Left lung (tissue), 10 donors: ENCODE data around the gene EGFR. TPM values are rescaled to one million over a fixed set of nuclear protein-coding genes. Genes with fewer than 3 reads are reported as not detected.
A peak's percentile ranks its signal among the peaks of the same experiment; 100 is the strongest.

Experiments
- ATAC-seq: fragments of 200-7000 bp; cut with Tn5 transposase; one replicate; pipeline ENCODE4 v1.9.1; 2020; ENCODE audit warnings: moderate library complexity
- DNase-seq, 4 donors: peaks; one replicate each; pipeline ENCODE4 v3.0.0-alpha.2; 2013 to 2020
- H3K27ac ChIP-seq, 2 donors: fragments of 200-600 bp; sonication (generic) in 1 of 2; one replicate each; pipeline versions ENCODE4 v1.5.0 to v1.8.0; 2020 to 2021
- H3K27me3 ChIP-seq, 2 donors: fragments of 200-600 bp; sonication (generic) in 1 of 2; one replicate each; pipeline versions ENCODE4 v1.5.0 to v1.8.0; 2020 to 2021
- H3K36me3 ChIP-seq, 2 donors: fragments of 200-600 bp; sonication (generic) in 1 of 2; one replicate each; pipeline versions ENCODE4 v1.5.0 to v1.8.0; 2020 to 2021
- H3K4me1 ChIP-seq, 2 donors: fragments of 200-600 bp; one replicate each; pipeline ENCODE4 v1.8.0; 2021
- H3K4me3 ChIP-seq, 2 donors: fragments of 200-600 bp; sonication (generic) in 1 of 2; one replicate each; pipeline versions ENCODE4 v1.5.0 to v1.8.0; 2020 to 2021; ENCODE audit warnings: mild to moderate bottlenecking in 1 of 2
- H3K9me3 ChIP-seq, 2 donors: fragments of 200-600 bp; sonication (generic) in 1 of 2; one replicate each; pipeline versions ENCODE4 v1.5.0 to v1.8.0; 2020 to 2021
- CTCF ChIP-seq, 2 donors: fragments of 200-600 bp; sonication (generic) in 1 of 2; IDR thresholded peaks; one replicate each; pipeline versions ENCODE4 v1.5.0 to v1.8.0; 2021; ENCODE audit warnings: antibody characterized with exemption in 2 of 2
- intact Hi-C, 2 donors: fragments of 100-400 bp; cut with DNase I; formaldehyde crosslinking; loops; one replicate each; pipeline versions ENCODE4 v1.11.2 to v1.14.2; 2022
- polyA plus RNA-seq, 6 donors: library from polyadenylated mRNA; unstranded; fragments of 120-200 nt; gene quantifications; one replicate each; pipeline ENCODE4 v1.2.1, GENCODE V29; 2013; ENCODE audit not compliant: insufficient read length in 6 of 6
- total RNA-seq, 2 donors: library from RNA; stranded (reverse); fragmentation: NEBNext Ultra II Directional; extraction: Animal tissue kit (Norgen Biotek cat#: 25700); gene quantifications; one replicate each; pipeline ENCODE4 v1.2.1, GENCODE V29; 2021
- donor health status: DM: no; HTN: yes; CAD: no.
- donor health status: DM: no; HTN: no; CAD: no.

The EGFR gene
- total and polyA plus RNA-seq, 8 donors, result 48.7 to 79.3 (median 54.1) TPM

- no peaks in the 10 kb centered on the region for H3K36me3 ChIP-seq
- H3K4me1 ChIP-seq, result peaks cover 4 to 19% of the 10 kb centered on the region in 2 donors
- no peak for ATAC-seq
- DNase-seq, result no peak
- no peak overlapping the region for H3K27ac ChIP-seq
- intact Hi-C loops, result no loop called here
- TF ChIP-seq CTCF (IDR thresholded peaks at IDR 0.05), result no peak
- peak overlapping the region in 1 of 2 donors; percentile 52 for H3K4me3 ChIP-seq
- H3K9me3 ChIP-seq, result no peaks in the 10 kb centered on the region
- peaks cover 0 to 53% of the 10 kb centered on the region in 2 donors for H3K27me3 ChIP-seq
Observed at GRCh38 chr7:55254242-55254595, 235.4 kb downstream of the EGFR start.

- H3K27me3 ChIP-seq, result peaks cover 0 to 53% of the 10 kb centered on the region in 2 donors
- ATAC-seq, result peak; percentile 97
- no peaks in the 10 kb centered on the region for H3K9me3 ChIP-seq
- no peak overlapping the region for H3K27ac ChIP-seq
- peaks cover 4 to 19% of the 10 kb centered on the region in 2 donors for H3K4me1 ChIP-seq
- peak overlapping the region; percentile 48 to 52 for H3K4me3 ChIP-seq
- no peaks in the 10 kb centered on the region for H3K36me3 ChIP-seq
- TF ChIP-seq CTCF (IDR thresholded peaks at IDR 0.05), result peak; percentile 93 to 96
- intact Hi-C loops, result loop anchor here in 1 of 2 donors (5.0 kb wide), 2 partner anchors 463 to 483 kb away; no protein-coding TSS in a partner anchor
- peak; percentile 81 to 94 (median 88) for DNase-seq
Observed at GRCh38 chr7:55254596-55255495, 236.0 kb downstream of the EGFR start.

- Histone ChIP-seq H3K36me3 (no peaks in the 10 kb centered on the region), H3K27ac (no peak overlapping the region), H3K9me3 (no peaks in the 10 kb centered on the region), H3K4me3 (peak overlapping the region; percentile 48 to 52), H3K4me1 (peaks cover 4 to 19% of the 10 kb centered on the region in 2 donors), H3K27me3 (peaks cover 0 to 53% of the 10 kb centered on the region in 2 donors)
- intact Hi-C loops, result loop anchor here in 1 of 2 donors (5.0 kb wide), 2 partner anchors 463 to 483 kb away; no protein-coding TSS in a partner anchor
- peak; percentile 96 for ATAC-seq
- peak; percentile 78 to 83 for TF ChIP-seq CTCF (IDR thresholded peaks at IDR 0.05)
- peak; percentile 69 to 91 (median 87) for DNase-seq
Observed at GRCh38 chr7:55255496-55256445, 237.0 kb downstream of the EGFR start.

GRCh38 chr7:55258631-55259030 lies 239.8 kb downstream of the EGFR start:
- Histone ChIP-seq H3K27me3 (peaks cover 0 to 48% of the 10 kb centered on the region in 2 donors), H3K36me3 (no peaks in the 10 kb centered on the region), H3K4me1 (peaks cover 4 to 19% of the 10 kb centered on the region in 2 donors), H3K9me3 (no peaks in the 10 kb centered on the region), H3K27ac (no peak overlapping the region), H3K4me3 (no peak overlapping the region)
- DNase-seq (no peak), ATAC-seq (no peak)
- intact Hi-C loops, result loop anchor here in 1 of 2 donors (5.0 kb wide), 2 partner anchors 466 to 486 kb away; no protein-coding TSS in a partner anchor
- no peak for TF ChIP-seq CTCF (IDR thresholded peaks at IDR 0.05)
